HepG2 (cell line): ENCODE results near the gene SPCS1. TPM values are rescaled to one million over a fixed set of nuclear protein-coding genes. Genes with fewer than 3 reads are reported as not detected.

ENCODE experiments used
- CCDC6 ChIP-seq: sonication (generic); formaldehyde crosslinking; IDR thresholded peaks from 2 replicates; pipeline ENCODE4 v1.8.1; 2022; ENCODE audit warnings: mild to moderate bottlenecking, missing genetic modification reagents, moderate library complexity
- CERS6 ChIP-seq: sonication (generic); formaldehyde crosslinking; IDR thresholded peaks from 2 replicates; pipeline ENCODE4 v1.5.0; 2020; ENCODE audit warnings: missing genetic modification reagents
- ELK4 ChIP-seq: sonication (generic); formaldehyde crosslinking; IDR thresholded peaks from 2 replicates; pipeline ENCODE4 v1.9.0; 2021; ENCODE audit warnings: missing genetic modification reagents, borderline replicate concordance
- HMGA1 ChIP-seq: sonication (generic); formaldehyde crosslinking; conservative IDR thresholded peaks from 2 replicates; pipeline ENCODE4 v1.4.0; 2020; ENCODE audit warnings: missing genetic modification reagents
- HNRNPK ChIP-seq: fragments of 200-400 bp; formaldehyde crosslinking; IDR thresholded peaks from 2 replicates; pipeline ENCODE4 v1.6.1; 2018; ENCODE audit warnings: low read length, low read depth, moderate library complexity, mild to moderate bottlenecking; ENCODE audit not compliant: poor library complexity, severe bottlenecking
- HOXA9 ChIP-seq: sonication (generic); formaldehyde crosslinking; IDR thresholded peaks from 2 replicates; pipeline ENCODE4 v1.8.1; 2022; ENCODE audit warnings: missing genetic modification reagents, mild to moderate bottlenecking, moderate library complexity, borderline replicate concordance
- NFIB ChIP-seq: sonication (generic); formaldehyde crosslinking; IDR thresholded peaks from 2 replicates; pipeline ENCODE4 v1.9.0; 2021; ENCODE audit warnings: missing genetic modification reagents, mild to moderate bottlenecking, borderline replicate concordance
- PHF21A ChIP-seq: sonication (generic); formaldehyde crosslinking; IDR thresholded peaks from 2 replicates; pipeline ENCODE4 v1.5.0; 2020; ENCODE audit warnings: mild to moderate bottlenecking, missing genetic modification reagents
- RBFOX2 ChIP-seq: fragments of 200-400 bp; formaldehyde crosslinking; IDR thresholded peaks from 2 replicates; pipeline ENCODE4 v1.6.1; 2017; ENCODE audit warnings: low read depth, mild to moderate bottlenecking, low read length
- SMYD3 ChIP-seq: sonication (generic); formaldehyde crosslinking; IDR thresholded peaks from 2 replicates; pipeline ENCODE4 v1.8.1; 2023; ENCODE audit warnings: mild to moderate bottlenecking, missing genetic modification reagents
- TFE3 ChIP-seq: IDR thresholded peaks from 2 replicates; pipeline ENCODE4 v1.6.1; 2016
- THAP9 ChIP-seq: sonication (generic); formaldehyde crosslinking; IDR thresholded peaks from 2 replicates; pipeline ENCODE4; 2020; ENCODE audit warnings: missing genetic modification reagents, mild to moderate bottlenecking, borderline replicate concordance
- TMF1 ChIP-seq: sonication (generic); formaldehyde crosslinking; IDR thresholded peaks from 2 replicates; pipeline ENCODE4 v1.8.1; 2022; ENCODE audit warnings: low read depth, missing genetic modification reagents
- ZNF101 ChIP-seq: sonication (generic); formaldehyde crosslinking; IDR thresholded peaks from 2 replicates; pipeline ENCODE4 v1.4.0; 2020; ENCODE audit warnings: mild to moderate bottlenecking, low read depth, missing genetic modification reagents, borderline replicate concordance
- ZNF232 ChIP-seq: sonication (generic); formaldehyde crosslinking; IDR thresholded peaks from 2 replicates; pipeline ENCODE4 v1.4.0; 2020; ENCODE audit warnings: missing genetic modification reagents, borderline replicate concordance
- ZNF430 ChIP-seq: sonication (generic); formaldehyde crosslinking; IDR thresholded peaks from 2 replicates; pipeline ENCODE4 v1.9.0; 2021; ENCODE audit warnings: mild to moderate bottlenecking, missing genetic modification reagents
- ZNF660 ChIP-seq: sonication (generic); formaldehyde crosslinking; IDR thresholded peaks from 2 replicates; pipeline ENCODE4 v1.5.1; 2020; ENCODE audit warnings: mild to moderate bottlenecking, low read depth, missing genetic modification reagents, borderline replicate concordance
- ZNF761 ChIP-seq: sonication (generic); formaldehyde crosslinking; conservative IDR thresholded peaks from 2 replicates; pipeline ENCODE4 v1.4.0; 2020; ENCODE audit warnings: mild to moderate bottlenecking, missing genetic modification reagents
- ZNF839 ChIP-seq: sonication (generic); formaldehyde crosslinking; IDR thresholded peaks from 2 replicates; pipeline ENCODE4 v1.4.0; 2020; ENCODE audit warnings: missing genetic modification reagents, mild to moderate bottlenecking, borderline replicate concordance
- ZSCAN21 ChIP-seq: sonication (generic); formaldehyde crosslinking; IDR thresholded peaks from 2 replicates; pipeline ENCODE4 v1.8.0; 2022; ENCODE audit warnings: mild to moderate bottlenecking, missing genetic modification reagents, moderate library complexity, borderline replicate concordance
- polyA plus RNA-seq, 8 experiments: library from polyadenylated mRNA; depleted of rRNA in 3 of 8; stranded (reverse) in 7 of 8; unstranded in 1 of 8; fragments of >200 nt; fragmentation: Illumina TruSeq in 4 of 8; extraction: Trizol in 4 of 8; gene quantifications; 2 replicates each; pipeline versions ENCODE4 v1.2.1 to v1.2.3, GENCODE V29; 2011 to 2016; ENCODE audit warnings: low read depth in 4 of 8, missing spikeins in 1 of 8, mixed read lengths in 1 of 8; ENCODE audit not compliant: insufficient read depth in 1 of 8
- total RNA-seq, 5 experiments: library from RNA; depleted of rRNA; stranded (reverse); fragments of >200 nt; fragmentation: Illumina TruSeq; extraction: Trizol; gene quantifications; 2 replicates each; pipeline ENCODE4 v1.2.3, GENCODE V29; 2016; ENCODE audit warnings: low read depth in 1 of 5

The SPCS1 gene
- total and polyA plus RNA-seq, 2 of the 13 experiments (the other 11 are each of a cell fraction or from before 2014, with no cell fraction given), result 84.6 to 120 TPM

GRCh38 chr3:52685709-52686691 is 19.9 kb upstream of the SPCS1 start, which contains the start of the genes GNL3 and PBRM1 (continued):
- TF ChIP-seq THAP9 (CRISPR knock-in tag) (peak; percentile 86; the same call in 1 of the 2 replicates), CCDC6 (peak; percentile 55), ZNF430 (peak; percentile 97), CERS6 (CRISPR knock-in tag) (no peak), TMF1 (CRISPR knock-in tag) (peak; percentile 54; the same call in 1 of the 2 replicates), HNRNPK (peak; percentile 60), ZNF232 (peak; percentile 87; the same call in 1 of the 2 replicates), HOXA9 (CRISPR knock-in tag) (peak; percentile 65; the same call in 1 of the 2 replicates), ZNF660 (CRISPR knock-in tag) (peak; percentile 91; the same call in 1 of the 2 replicates), PHF21A (CRISPR knock-in tag) (0 out of 2 replicates have a peak, but pooled peaks have one; percentile 25), ELK4 (CRISPR knock-in tag) (no peak), ZSCAN21 (CRISPR knock-in tag) (peak; percentile 93), SMYD3 (peak; percentile 80; the same call in 1 of the 2 replicates), RBFOX2 (peak; percentile 99), ZNF839 (CRISPR knock-in tag) (no peak), HMGA1 (CRISPR knock-in tag) (no peak), ZNF101 (CRISPR knock-in tag) (no peak), TFE3 (CRISPR knock-in tag) (peak; percentile 83), ZNF761 (CRISPR knock-in tag) (0 out of 2 replicates have a peak, but pooled peaks have one; percentile 71), NFIB (CRISPR knock-in tag) (no peak)
